ENCODE measurements around the gene FMR1.

The FMR1 gene

DNA sequence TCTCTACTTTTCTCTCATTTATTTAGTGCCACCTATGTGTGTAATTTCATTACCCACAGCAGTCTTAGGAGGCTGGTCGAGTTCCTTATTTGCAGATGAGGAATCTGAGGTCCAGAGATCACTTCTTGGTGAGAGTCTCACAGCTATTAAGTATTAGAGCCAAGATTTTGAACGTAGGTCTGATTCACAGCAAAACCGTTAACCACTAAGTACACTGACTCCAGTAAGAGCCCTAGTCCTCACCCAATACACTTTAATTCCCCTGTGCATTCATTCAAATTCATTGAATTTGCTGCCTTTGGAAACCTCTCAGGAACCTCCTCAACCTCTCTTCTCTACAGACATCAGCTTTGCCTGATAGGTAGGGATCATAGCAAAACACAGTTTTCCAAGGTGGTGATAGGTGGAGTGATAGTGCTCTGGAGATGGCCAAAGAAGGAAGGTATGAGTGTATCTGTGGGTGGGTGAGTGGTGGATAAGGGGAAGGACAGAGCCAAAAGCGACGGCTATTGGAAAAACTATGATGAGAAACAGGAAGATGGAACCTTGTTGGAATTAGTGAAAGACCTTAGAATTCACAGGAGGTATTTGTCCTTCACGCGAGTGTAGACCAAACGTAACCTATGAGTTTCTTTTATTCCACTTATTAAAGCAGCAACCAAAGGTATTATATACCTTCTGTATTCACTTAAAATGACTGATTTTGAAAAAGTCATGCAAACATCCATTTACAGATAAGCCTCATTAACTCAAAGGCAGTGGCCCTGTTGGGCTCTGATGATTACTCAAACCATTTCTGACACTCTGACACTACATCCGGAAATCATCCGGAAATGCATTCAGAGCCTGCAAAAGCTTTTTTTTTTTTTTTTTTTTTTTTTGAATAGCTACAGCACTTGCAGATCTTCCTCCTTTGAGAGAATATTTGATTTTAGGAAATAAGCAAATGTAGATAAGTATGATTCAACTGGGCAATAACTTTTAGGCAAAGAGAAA, 6.3 kb downstream of the FMR1 start:
- DNase-seq, result no peak

DNA sequence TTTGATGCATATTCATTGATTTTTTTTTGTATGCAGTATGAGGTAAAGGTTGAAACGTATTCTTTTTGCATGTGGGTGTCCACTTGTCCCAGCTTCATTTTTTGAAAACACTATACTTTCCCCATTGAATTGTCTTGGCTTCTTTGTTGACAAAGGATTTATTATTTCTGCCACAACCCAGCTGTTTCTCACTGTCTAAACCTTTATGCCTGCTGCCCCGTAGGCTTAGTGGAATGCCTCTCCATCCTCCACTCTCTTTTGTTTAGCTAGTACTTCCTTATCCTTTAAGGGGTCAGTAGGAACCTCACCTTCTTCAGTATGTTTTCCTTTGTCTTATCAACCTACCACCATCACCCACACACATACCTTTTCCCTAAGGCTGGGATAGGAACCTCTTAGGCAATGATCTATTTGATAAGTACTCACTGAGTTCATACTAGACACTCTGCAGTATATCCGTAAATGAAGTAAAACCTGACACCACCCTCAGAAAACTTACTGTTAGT, 8.5 kb downstream of the FMR1 start:
- DNase-seq, result no peak

DNA sequence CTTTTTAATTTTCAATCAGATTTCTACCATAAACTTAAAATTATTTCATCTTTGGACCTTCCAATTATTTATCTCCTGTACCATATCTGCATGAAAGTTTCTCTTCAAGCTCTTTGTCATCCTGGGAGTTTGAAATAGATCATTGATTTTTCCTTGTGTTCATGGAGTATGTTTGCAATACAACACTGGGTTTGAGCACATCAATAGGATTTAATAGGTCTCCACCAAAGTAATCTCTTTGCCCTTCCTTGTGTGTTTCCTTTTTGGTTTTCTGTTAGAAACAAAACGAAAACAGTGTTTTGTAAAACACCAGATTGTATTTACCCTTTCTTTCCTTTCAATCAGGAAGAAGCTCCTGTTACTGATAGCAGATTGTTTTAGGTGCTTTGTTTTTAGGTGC, 11.9 kb downstream of the FMR1 start:
- no peak for DNase-seq

DNA sequence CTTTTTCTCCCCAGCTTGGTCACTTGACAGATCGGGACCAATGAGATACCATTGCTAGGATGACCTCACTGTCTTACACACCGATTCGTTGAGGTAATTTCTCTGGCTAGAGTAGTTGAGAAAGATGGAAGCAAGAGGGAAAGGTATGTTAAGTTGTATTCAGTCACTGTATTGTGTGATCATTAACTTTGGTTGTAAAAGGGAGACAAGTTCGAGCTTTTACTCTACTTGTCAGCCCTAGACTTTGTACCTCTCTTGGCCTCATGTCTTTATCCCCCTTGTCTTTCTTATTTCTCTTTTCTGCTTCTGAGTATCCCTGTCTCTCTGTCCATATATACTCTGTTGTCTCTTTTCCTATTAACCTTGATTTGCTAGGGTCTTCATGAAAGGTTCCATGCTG, 15.5 kb downstream of the FMR1 start:
- no peak for DNase-seq

DNA sequence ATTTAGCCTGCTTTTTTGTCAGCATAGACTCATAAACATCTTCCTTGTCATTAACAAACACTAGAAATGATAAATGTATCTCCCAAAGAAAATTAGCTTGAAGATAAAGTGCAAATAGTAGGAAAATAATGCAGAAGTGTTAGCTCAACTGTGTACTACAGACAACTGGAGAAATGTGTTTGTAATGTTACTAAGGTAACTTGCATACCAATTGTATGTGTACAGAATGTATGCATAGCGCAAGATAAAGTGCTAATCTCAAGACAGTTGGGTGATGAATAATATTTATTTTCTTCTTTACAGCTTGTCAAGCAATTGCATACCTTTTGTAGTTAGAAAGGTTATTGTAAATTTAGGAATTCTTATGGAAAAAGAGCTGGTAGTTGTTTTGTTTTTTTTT, 22.1 kb downstream of the FMR1 start:
- no peak for DNase-seq

- DNase-seq, result no peak
Observed at GRCh38 chrX:147935156-147935758, 23.5 kb downstream of the FMR1 start.

DNA sequence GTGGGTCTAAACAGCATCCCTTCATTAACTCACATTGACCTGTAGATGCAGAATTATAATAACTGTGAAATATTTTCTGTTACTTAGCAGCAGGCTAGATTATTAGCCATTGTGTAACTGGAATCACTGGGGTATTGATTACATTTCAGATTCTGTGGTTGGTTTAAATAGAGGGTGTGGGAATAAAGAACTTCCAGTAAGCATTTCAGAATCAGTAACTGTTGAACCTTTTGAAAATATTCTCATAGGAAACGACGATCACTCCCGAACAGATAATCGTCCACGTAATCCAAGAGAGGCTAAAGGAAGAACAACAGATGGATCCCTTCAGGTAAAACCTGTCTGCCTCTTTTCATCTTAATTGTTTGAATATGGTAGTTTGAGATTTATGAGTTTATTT, 33.6 kb downstream of the FMR1 start:
- no peak for DNase-seq

- no peak for DNase-seq
Observed at GRCh38 chrX:147948531-147948930, 36.8 kb downstream of the FMR1 start.

DNA sequence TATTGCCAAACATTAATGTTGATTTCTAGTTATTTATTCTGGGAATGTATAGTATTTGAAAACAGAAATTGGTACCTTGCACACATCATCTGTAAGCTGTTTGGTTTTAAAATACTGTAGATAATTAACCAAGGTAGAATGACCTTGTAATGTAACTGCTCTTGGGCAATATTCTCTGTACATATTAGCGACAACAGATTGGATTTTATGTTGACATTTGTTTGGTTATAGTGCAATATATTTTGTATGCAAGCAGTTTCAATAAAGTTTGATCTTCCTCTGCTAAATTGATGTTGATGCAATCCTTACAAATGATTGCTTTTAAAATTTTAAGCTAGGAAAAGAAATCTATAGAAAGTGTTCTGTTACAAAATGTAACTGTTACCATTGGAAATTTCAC, 38.6 kb downstream of the FMR1 start:
- no peak for DNase-seq

GRCh38 chrX:147953976-147954375, 42.3 kb downstream of the FMR1 start:
- DNase-seq, result no peak

DNA sequence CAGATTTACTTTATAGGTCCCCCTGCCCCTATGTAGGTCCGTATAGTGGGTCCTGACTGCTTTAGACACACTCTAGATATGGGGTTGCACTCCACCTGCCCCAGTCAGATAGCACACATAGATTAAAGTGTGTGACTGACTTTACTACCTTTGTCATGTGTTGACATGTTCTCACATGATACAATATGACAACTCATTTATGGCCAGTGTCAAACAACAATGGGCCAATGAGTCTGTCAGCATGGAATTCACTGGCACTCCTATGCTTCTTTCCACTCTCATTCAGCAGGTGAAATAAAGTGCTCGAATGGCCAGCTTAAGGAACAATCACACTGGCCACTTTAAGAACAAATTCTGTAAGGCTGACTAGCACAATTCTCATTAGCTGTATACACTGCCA, 45.6 kb downstream of the FMR1 start:
- DNase-seq, result no peak

GRCh38 chrX:147958291-147958690, 46.6 kb downstream of the FMR1 start:
- DNase-seq, result no peak

- DNase-seq, result no peak
Observed at GRCh38 chrX:147960722-147961121, 49.0 kb downstream of the FMR1 start.

GRCh38 chrX:147962476-147962875, 50.8 kb downstream of the FMR1 start:
- no peak for DNase-seq

DNA sequence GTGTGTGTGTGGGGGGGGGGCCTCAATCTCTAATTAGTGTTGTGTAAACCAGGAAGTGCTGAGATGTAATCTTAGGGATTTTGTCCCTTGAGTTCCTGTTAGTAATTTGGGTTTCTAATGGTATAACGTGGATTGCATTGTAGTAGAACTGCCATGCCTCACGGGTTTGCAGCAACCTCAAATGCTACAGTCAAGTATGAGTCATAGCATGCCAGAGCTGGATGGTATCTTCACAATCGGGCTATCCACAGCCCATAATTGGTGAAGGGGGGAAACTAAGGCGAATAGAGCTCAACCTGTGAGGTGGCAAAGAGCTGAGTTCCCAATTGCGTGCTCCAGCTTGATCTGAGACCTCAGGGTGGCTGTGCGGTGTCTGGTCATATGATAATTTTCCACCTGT, 67.2 kb downstream of the FMR1 start:
- DNase-seq, result no peak

DNA sequence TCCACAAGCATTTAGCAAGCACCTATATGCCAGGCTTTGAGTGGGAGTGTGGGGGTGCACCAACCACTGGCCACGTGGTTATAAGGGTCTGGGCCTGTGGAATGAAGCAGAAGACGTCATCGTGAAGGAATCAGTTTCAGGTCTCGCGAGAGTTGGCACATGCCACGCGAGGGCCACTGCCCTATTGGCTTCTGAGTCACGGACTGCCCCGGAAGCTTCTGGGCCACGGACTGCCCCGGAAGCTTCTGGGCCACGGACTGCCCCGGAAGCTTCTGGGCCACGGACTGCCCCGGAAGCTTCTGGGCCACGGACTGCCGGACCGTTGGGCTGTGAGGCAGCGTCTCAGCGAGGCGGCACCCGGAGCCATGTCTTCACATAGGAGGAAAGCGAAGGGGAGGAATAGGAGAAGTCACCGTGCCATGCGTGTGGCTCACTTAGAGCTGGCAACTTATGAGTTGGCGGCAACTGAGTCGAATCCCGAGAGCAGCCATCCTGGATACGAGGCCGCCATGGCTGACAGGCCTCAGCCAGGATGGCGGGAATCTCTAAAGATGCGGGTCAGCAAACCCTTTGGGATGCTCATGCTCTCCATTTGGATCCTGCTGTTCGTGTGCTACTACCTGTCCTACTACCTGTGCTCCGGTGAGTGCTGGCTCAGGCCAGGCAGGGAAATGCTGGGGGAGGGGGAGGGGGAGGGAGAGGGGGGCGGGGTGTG, 69.5 kb downstream of the FMR1 start, which contains the start of gene FMR1NB:
Gene FMR1NB (plus strand): TSS at position 300 of the 715 bp plus-strand sequence. CDS start 66 bp downstream, at position 366.
- DNase-seq, result no peak

All from stimulated activated CD4-positive, alpha-beta T cell treated with anti-CD3 and anti-CD28 coated beads, Interleukin-2, amount 100 ng/mL, for 48 hours (primary cell).